ENCODE measurements around the gene CTNND2.

The CTNND2 gene

GRCh38 chr5:11000515-11001353, 903.5 kb downstream of the CTNND2 start:
- DNase-seq: no peak

DNA sequence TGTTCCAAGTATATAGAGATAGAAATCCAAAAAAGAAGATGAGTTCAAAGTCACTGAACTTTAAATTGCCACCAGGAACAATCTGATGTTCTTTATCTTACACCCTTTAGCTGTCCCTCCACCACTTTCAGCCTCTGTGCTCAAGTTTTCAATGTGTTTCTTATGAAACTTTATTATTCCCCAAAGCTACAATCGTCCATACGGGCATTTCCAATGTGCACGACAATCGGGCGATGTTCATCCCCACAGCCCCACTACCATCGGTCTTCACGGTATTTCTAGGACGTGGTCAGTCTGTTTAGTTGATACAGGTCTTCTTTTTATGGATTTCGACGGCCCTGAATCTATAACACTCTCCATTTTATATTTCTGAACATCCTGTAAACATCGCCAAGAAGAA, 904.5 kb downstream of the CTNND2 start:
- no peak for DNase-seq

DNA sequence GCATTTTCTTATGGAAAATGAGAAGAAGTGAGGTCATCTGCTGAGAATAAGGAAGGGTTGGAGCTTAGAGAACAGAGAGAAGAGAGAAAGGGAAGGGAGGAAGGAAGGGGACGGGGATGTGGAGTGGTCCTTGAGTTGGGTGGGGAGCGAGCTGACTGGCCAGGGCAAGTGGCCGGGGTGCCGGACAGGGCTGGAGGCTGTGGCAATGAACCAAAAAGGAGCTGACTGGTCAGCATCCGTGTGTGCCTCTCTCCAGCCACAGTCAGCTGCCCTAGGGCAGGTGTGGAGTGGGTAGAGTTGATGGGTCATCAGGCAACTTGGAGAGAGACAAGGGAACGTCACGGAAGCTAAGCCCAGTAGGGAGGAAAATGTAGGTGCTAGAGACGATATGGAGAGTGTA, 908.4 kb downstream of the CTNND2 start:
- no peak for DNase-seq

DNA sequence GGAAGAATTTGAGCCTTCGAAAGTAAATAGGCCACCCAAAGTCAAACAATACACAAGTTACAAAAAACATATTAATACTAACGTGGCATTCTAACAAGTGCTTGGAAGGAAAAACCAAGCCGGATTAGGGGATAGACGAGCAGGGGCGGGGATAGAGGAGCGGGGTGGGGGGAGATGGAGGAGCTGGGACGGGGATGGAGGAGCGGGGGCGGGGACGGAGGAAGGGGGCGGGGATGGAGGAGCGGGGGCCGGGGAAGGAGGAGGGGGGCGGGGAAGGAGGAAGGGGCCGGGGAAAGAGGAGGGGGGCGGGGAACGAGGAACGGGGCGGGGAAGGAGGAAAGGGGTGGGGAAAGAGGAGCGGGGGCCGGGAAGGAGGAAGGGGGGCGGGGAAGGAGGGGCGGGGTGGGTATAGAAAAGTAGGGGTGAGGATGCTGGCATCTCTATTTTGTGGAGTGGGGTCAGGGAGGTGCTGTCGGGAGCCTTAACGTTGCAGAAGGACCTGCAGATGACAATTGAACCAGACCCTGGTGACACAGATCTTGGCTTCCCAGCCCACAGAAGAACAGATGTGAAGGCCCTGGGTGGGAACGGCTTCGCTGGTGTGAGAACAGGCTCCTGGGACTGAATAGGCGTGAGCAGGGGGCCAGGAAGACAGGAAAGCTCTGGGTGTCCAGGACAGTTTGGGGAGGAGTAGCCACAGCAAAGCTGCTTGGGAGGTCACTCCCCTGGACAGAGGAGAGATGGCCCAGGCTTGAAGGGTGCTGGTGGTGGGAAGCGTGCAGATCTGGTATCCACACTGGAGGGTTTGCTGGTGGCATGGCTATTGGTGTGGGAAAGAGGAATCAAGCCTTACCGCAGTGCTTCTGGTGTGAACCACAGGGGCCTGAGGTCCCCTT, 909.9 kb downstream of the CTNND2 start:
- no peak for DNase-seq

- DNase-seq: no peak
Observed at GRCh38 chr5:10990634-10991033, 913.6 kb downstream of the CTNND2 start.

GRCh38 chr5:10989577-10990263, 914.5 kb downstream of the CTNND2 start:
- no peak for DNase-seq

DNA sequence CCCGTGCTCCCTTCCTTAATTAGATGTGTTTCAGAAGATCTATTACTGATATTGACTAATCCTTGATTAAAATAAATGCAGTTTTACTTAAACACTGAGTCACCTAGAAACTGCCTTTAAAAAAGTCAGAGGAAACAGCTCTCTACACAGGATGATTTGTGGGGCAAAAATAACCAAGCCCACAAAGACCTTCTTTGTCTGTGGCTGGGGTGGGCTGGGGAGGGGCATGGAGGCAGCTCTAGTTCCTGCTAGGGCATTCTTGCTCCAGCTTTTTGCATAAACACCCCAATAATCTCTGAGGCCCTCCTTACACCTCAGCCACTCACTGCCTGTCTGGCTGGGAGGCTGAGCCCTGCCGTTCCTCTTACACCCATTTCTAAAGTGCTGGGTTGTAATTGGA, 915.6 kb downstream of the CTNND2 start:
- no peak for DNase-seq

GRCh38 chr5:10987925-10988504, 916.2 kb downstream of the CTNND2 start:
- DNase-seq: no peak

- DNase-seq: no peak
Observed at GRCh38 chr5:10987276-10987924, 916.8 kb downstream of the CTNND2 start.

GRCh38 chr5:10985721-10986110, 918.5 kb downstream of the CTNND2 start:
- DNase-seq: no peak

DNA sequence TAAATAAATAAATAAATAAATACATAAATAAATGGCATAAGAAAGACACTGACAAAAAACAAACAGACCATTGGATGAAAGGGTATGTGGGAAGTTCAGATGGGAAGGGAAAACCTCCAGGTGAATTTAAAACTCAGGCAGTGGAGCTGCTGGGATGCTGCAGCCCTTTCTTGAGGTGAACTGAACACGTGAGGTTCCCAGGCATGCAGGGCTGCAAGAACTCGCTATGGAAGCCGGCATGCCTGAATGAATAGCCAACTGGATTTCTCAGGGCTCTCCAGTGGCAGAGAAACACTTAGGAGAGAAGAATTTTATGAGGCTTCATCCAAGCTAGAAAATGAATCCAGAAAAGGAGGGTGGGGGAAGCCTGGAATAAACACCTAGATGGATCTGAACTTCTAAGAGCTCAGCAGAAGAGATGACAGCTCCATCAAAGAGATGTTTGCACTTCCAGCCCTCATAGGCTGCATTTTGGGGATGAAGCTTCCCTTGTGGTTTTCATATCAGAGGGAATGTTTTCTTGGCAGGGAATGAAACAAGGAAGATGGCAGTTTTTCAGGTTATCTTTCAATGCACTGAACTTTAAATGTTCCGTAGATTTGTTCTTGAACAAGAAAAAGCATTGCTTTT, 919.0 kb downstream of the CTNND2 start:
- DNase-seq: no peak

DNA sequence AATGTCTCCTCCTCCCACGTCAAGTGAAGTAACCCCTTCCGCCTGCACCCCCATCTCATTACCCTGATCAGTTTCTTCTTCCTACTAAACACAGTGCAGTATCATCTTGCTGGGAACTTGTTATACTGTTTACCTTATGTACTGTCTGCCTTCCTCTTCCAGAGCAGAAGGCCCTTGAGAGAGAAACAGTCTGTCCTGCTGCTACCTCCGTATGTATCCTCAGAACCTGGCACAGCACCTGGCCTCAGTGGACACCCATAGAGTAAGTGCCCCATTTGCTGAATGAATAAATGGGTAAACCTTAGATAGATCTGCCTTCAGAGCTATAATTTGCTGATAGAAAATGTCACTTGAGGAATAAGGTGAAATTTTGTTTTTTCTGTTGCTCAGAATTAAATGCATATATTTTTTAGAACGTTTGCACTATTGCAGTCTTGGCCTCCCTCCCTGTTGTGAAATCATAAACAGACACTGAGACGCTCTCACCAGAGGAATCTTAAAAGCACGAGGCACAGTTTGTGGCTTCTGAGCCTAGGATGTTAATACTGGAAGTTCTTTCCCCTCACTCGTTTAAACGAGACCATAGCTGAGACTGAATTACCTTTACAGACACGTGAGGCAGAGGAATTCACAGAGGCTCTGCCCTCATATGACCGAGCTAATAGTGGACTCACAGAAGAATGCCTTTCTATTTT, 920.1 kb downstream of the CTNND2 start:
- DNase-seq: no peak

DNA sequence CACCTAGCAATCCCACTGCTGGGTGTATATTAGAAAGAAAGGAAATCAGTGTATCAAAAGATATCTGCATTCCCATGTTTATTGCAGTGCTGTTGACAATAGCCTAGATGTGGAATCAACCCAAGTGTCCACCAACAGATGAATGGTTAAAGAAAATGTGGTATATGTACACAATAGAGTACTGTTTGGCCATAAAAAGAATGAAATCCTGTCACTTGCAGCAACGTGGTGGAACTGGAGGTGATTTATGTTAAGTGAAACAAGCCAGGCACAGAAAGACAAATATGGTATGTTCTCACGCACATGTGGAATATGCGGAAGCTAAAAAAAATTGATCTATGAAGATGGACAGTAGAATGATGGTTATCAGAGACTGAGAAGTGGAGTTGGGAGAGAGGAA, 921.6 kb downstream of the CTNND2 start:
- DNase-seq: no peak

DNA sequence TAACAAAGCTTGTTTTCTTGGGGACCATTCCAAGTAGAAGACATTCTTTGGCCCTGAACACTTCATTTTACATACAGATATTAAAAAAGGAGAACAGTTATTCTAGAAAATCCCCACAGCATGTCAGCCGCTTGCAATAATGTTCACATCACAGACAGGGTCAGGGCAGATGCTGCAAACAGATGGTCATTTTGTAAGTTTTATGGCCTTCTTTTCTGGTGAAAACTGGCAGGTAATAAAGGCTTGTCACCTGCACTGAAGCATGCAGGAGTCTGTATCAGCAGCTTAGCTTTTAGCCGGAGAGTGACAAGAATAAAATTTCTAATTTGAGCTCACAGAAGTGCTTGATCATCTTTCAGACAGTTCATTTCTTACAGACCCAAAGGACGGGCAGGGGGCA, 922.3 kb downstream of the CTNND2 start:
- no peak for DNase-seq

GRCh38 chr5:10977011-10977410, 927.2 kb downstream of the CTNND2 start:
- no peak for DNase-seq

DNA sequence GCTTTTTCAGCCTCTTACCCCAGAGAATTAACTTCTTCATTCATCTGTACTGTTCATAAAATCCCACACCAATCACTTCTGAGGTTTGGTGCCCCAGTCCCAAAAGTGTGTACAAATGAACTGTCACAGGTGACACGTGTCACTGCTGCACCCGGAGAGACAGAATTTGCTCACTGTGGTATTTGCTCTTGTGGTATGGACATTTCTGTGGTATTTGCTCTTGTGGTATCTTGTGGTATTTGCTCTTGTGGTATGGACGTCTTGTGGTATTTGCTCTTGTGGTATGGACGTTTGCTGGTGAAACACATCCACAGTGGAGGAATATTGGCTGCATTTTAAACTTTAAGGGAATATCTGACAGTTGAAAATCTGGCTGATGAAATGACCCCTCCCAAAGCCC, 928.3 kb downstream of the CTNND2 start:
- no peak for DNase-seq

- DNase-seq: no peak
Observed at GRCh38 chr5:10974850-10975249, 929.4 kb downstream of the CTNND2 start.

DNA sequence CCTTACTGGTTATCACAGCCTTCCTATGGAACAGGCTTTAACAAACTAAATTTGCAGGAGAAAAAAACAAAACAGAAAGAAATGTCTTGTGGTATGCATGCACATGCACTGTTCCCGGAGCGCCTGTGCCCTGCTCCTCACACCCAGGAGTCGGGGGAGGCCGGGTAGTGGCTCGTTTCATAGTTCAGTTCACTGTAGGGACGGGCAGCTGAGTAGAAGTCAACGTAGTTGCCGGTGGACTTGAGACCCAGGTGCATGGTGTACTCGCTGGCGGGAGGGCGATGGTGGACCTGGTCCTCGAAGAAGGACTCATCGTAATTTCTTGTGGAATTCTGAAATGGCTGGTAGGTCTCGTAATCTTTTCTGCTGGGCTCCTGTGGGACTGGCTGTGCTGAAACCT, 930.9 kb downstream of the CTNND2 start:
- no peak for DNase-seq

DNA sequence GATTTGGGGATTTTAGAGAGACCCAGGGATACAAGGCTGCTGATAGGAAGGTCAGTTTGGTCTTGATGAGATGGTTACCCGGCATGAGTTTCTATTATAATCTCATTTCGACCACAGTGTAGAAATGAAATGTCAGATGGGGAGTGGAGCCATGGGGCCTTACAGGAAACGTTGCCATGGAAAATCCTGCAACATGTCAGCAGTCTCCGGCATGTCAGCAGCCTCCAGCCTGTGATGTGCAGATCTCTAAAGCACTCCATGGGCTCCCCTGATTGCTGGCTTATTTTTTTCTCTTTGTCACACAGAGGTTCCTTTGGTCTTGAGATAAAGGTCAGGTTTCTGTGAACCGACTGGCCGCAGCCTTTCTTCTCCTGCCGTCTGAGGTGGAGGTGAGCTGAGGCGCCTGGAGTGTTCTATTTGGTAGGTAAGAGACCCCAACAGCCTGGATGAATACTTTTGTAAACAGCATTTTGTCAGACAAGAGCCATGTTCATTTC, 934.5 kb downstream of the CTNND2 start:
- no peak for DNase-seq

GRCh38 chr5:10964806-10965205, 939.4 kb downstream of the CTNND2 start:
- DNase-seq: no peak

GRCh38 chr5:10958728-10959127, 945.5 kb downstream of the CTNND2 start:
- DNase-seq: no peak

Data from T1000 (cell line).